ENCODE results near the gene NEK7.

Gene NEK7

DNA sequence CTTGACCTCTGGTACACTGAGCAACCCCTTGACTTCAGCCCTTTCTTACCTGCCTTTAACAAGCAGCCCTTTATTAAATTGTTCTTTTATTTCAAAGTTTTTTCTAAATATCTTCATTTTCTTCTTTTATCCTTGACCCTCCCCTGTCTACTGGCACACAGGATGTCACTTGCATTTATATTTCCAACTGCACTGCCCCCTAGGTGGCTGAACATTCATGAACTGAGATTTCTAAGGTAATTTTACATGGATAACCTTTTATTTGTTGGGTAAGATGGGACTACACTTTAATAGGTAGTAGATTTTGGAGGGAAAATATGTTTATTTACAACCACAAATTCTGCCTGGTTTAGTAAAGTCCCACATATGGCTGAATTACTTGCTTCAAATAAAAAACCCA is 193.7 kb downstream of the NEK7 start:
- DNase-seq (ENCODE audit: low read depth in 2 of 2), result no peak

DNA sequence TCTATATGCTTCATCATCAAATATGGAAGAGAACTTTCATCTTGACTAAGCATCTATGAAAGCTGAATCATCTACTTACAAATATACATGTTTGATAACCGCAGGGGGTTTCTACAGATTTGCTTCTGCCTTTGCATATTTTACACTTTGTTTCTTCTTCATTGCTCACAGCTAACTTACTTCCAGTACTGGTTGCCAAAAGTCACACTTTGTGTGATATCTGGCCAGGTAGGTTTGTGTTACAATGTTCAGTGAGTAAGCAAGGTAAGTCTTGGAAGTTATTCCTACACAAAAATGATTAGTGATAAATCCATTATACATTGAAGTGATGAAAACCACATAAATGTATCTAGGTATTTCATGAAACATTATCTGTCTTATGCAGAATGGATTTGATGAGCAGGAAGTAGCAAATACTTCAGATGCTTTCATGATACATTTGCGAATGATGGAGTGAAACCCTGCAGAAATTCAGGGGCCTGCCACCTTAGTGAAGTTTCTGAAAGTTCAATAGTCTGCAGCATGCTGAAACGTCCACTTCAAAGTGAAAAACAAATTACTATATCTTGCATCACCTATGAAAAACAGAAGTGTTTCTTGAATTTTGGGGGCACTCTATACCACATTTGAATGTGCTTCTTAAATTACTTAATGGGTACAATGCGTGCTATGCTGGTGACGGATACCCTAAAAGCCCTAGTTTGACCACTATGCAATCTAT is 196.3 kb downstream of the NEK7 start:
- no peak for DNase-seq (ENCODE audit: low read depth in 2 of 2)

- DNase-seq (ENCODE audit: low read depth in 2 of 2), result no peak
Observed at GRCh38 chr1:198357937-198358336, 201.1 kb downstream of the NEK7 start.

GRCh38 chr1:198359024-198359653 is 202.3 kb downstream of the NEK7 start:
- no peak for DNase-seq (ENCODE audit: low read depth in 2 of 2)

- no peak for DNase-seq (ENCODE audit: low read depth in 2 of 2)
Observed at GRCh38 chr1:198360208-198360729, 203.5 kb downstream of the NEK7 start.

- DNase-seq (ENCODE audit: low read depth in 2 of 2), result no peak
Observed at GRCh38 chr1:198361237-198361767, 204.5 kb downstream of the NEK7 start.

DNA sequence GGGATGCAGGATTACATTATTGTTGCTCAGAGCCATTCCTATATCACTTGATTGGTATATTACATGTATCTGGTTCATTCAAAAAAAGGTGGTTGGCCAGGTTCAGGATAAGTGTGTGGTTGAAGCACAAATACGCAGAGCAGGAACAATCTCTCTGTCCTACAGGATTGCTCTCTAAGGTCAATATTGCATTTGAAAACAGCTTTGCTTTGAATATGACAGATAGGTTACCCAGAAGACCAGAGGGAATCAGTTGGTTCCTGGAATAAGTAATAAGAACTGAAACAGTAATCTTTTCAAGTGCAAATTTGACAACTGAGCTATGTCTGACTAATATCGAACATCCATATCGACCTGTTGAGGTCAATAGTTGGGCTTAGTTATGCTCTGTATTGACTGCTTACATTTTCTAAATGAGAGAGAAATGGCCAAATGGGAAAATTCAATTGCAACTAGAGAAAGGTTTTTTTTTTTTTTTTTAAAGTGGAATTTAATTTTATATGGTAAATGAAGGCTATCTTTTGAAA is 206.9 kb downstream of the NEK7 start:
- no peak for DNase-seq (ENCODE audit: low read depth in 2 of 2)

GRCh38 chr1:198364471-198364870 is 207.7 kb downstream of the NEK7 start:
- no peak for DNase-seq (ENCODE audit: low read depth in 2 of 2)

GRCh38 chr1:198367296-198367695 is 210.5 kb downstream of the NEK7 start:
- DNase-seq (ENCODE audit: low read depth in 2 of 2), result no peak

DNA sequence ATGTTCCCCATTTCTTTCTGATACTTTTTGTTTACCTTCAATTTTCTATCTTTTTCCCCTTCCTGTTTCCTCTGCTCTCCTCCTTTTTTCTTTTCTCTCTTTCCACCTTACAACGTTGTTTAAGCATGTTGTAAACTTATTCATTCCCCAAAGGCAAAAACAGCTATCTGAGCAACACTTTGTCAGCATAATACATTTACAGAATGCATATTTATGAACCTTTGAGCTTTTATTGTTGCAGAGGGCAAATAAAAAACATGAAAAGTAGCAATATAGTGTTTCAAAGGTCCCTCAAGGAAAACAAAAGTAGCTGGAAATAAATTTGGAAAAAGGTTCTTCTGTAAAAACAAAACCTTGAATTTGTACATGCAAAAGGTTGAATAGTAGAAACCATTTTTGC is 214.2 kb downstream of the NEK7 start:
- no peak for DNase-seq (ENCODE audit: low read depth in 2 of 2)
